Adrenal gland (tissue), 12 donors: Measurements from ENCODE around the gene PPP2CA. TPM values are rescaled to one million over a fixed set of nuclear protein-coding genes. Genes with fewer than 3 reads are reported as not detected.
"Not testable (repeated sequence)": the region's sequence is repeated elsewhere in the genome, so short reads cannot be mapped to it uniquely, and the experiment has no call there.

ENCODE experiments used
- DNase-seq, 7 donors: peaks; one replicate each; pipeline ENCODE4 v3.0.0-alpha.2; 2019 to 2020
- H3K27ac ChIP-seq, 5 donors: fragments of 200-600 bp; sonication (generic) in 4 of 5; 1 replicate in 3 of 5; 2 replicates in 2 of 5; pipeline versions ENCODE4 v1.5.1 to v1.8.0; 2016 to 2020; ENCODE audit warnings: mild to moderate bottlenecking in 1 of 5
- H3K27me3 ChIP-seq: fragments of 200-600 bp; 2 replicates; pipeline ENCODE4 v1.8.0; 2021
- H3K36me3 ChIP-seq, 2 donors: fragments of 200-600 bp; replicated peaks in 1 of 2; 1 replicate in 1 of 2; 2 replicates in 1 of 2; pipeline versions ENCODE4 v1.5.1 to v1.8.0; 2018 to 2022
- H3K4me1 ChIP-seq, 2 donors: fragments of 200-600 bp; replicated peaks in 1 of 2; 1 replicate in 1 of 2; 2 replicates in 1 of 2; pipeline versions ENCODE4 v1.5.1 to v1.8.0; 2018 to 2021
- H3K4me3 ChIP-seq, 4 donors: fragments of 200-600 bp; sonication (generic) in 3 of 4; one replicate each; pipeline ENCODE4 v1.5.1; 2016 to 2018
- H3K9me3 ChIP-seq, 3 donors: fragments of 200-600 bp; sonication (generic) in 1 of 3; replicated peaks in 1 of 3; 1 replicate in 2 of 3; 2 replicates in 1 of 3; pipeline versions ENCODE4 v1.5.1 to v1.8.0; 2016 to 2021
- POLR2A ChIP-seq, 2 donors: fragments of 450-650 bp; IDR thresholded peaks; one replicate each; pipeline ENCODE4 v1.6.1; 2017; ENCODE audit warnings: antibody characterized with exemption in 2 of 2, mild to moderate bottlenecking in 2 of 2, moderate library complexity in 1 of 2
- WGBS, 4 donors: extraction: QIAGEN DNeasy Blood & Tissue Kit in 2 of 4; methylation state at CpG; one replicate each; pipeline versions ENCODE4 v1.1.5 to v1.1.7; 2013 to 2017; 5-methylcytosine and 5-hydroxymethylcytosine counted together
- intact Hi-C, 2 donors: fragments of 100-400 bp; cut with DNase I; formaldehyde crosslinking; loops; one replicate each; pipeline versions ENCODE4 v1.14.1 to v1.15.0; 2022 to 2023
- polyA plus RNA-seq, 3 donors: library from polyadenylated mRNA; stranded (reverse); fragments of 200-250 nt in 2 of 3; fragments of 350-450 nt in 1 of 3; fragmentation: Illumina TruSeq in 1 of 3; extraction: RNeasy Lipid Tissue Mini Kit (QIAGEN cat#74804) in 1 of 3; gene quantifications; one replicate each; pipeline ENCODE4 v1.2.3, GENCODE V29; 2013 to 2014
- total RNA-seq, 9 donors: library from RNA; depleted of rRNA in 4 of 9; stranded (reverse); fragments of >200 nt in 4 of 9; fragments of 120-200 nt in 1 of 9; fragmentation: NEBNext Ultra II Directional in 1 of 9; extraction: Animal tissue kit (Norgen Biotek cat#: 25700) in 1 of 9; gene quantifications; one replicate each; pipeline versions ENCODE4 v1.1.0 to v1.2.4, GENCODE V29; 2013 to 2023
- TF ChIP-seq, protein P1 (sequence below), 6 experiments: fragments of 450-650 bp in 4 of 6; fragments of 200-600 bp in 2 of 6; sonication (generic) in 1 of 6; IDR thresholded peaks; 1 replicate in 5 of 6; 2 replicates in 1 of 6; pipeline versions ENCODE4 v1.5.1 to v1.8.0; 2016 to 2021; ENCODE audit warnings: antibody characterized with exemption in 6 of 6, mild to moderate bottlenecking in 2 of 6, moderate library complexity in 1 of 6
- donor health status: healthy with polysubstance abuse.
- donor health status: Bipolar disorder and iron deficiency.
- donor health status: DM: yes; HTN: yes; CAD: no.
- donor health status: DM: no; HTN: no; CAD: no.
- donor health status: DM: no; HTN: no; CAD: no.
- donor health status: DM: yes; HTN: yes; CAD: no.

Gene PPP2CA
- total and polyA plus RNA-seq, 12 donors: 26.9 to 246 (median 145) TPM

DNA sequence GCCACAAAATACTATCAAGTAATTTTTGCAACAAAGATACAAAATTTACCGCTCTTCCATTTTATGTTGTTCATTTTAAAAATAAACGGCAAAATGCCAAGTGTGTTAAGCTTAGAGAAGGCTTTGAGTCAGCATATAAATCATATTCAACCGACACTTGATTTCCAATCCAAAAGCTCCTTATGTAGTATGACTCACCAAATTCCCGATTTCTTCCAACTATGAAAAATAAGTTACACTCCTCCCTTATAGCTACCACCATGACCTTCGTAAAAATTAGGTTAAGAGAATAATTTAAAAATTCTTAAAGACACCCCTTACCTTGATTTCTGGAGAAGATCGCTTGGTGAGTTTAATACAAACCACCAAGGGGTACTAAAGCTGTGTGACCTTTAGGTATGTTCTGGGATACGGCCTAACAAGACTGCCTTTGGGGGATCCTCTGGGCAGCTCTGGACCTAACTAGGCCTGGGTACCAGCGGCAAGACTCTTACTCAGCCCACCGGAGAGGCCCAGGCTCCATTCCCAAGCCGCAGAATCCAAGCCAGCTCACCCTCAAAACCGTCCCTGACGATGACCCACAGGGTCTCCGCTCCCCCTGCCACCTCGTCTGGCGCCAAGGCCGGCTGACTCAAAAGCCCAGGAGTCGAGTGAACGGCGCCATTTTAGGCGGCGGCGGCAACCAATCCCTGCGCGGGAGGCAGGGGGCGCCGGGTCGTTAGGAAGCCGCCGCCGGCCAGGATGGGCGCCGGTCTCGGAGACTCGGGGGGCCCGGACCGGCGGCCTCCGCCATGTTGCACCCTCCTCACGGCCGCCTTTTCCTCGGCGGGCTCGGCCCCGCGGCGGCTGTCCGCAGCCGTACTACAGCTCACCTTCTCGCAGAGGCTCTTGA is 739 bp downstream of the PPP2CA start:
- DNase-seq: peak; percentile 61 to 76 (median 74)
- intact Hi-C loops: no loop called here
- peak overlapping the region; percentile 95 to 100 (median 100) for H3K27ac ChIP-seq

DNA sequence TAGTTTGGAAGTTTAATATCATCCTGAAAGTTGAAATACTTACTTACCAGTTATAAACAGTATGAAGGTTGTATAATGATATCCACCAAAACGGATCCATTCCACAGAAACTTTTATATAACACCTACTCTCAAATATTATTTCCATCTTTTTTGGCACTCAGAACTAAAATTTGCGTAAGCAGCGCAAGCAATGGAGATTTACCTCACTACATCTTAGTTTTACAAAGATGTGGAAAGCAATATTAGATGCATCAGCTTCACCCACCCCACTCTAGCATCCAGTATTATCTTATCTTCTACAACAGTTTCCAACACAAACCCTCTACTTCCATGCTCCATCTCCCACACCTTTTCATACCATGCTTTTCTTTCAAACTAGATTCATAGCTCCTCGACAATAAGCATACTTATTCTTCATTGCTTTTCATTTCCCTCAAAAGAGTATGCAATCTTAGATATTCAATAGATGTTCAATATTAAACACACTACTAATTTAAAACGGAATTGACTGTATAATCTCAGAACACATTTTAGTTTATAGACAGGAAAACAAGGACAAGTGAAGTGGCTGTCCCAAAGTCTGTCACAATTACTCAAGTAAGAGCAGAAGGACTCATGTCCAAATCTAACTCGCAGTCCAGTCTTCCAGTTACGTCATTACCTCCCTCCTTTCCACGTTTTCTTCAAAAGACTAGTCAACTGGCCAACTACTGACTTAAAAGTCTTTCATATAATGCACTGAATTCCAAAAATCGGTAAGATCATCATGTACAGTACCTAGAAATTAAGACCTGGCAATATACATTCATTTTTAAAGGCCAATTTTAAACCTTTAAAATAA is 2.2 kb downstream of the PPP2CA start:
- Histone ChIP-seq H3K27me3 (no peaks in the 10 kb centered on the region), H3K4me3 (peak overlapping the region in 2 of 4 donors; percentile 64 to 96), H3K9me3 (no peaks in the 10 kb centered on the region), H3K27ac (peak overlapping the region in 3 of 5 donors; percentile 7 to 100 (median 95)), H3K4me1 (peaks cover 27 to 72% of the 10 kb centered on the region in 2 donors), H3K36me3 (no peaks in the 10 kb centered on the region)
- no peak for DNase-seq
- WGBS, 4 donors: 31 to 33% (median 31%) methylated on average over 9 of the region's 9 CpGs
- TF ChIP-seq, protein P1, sequence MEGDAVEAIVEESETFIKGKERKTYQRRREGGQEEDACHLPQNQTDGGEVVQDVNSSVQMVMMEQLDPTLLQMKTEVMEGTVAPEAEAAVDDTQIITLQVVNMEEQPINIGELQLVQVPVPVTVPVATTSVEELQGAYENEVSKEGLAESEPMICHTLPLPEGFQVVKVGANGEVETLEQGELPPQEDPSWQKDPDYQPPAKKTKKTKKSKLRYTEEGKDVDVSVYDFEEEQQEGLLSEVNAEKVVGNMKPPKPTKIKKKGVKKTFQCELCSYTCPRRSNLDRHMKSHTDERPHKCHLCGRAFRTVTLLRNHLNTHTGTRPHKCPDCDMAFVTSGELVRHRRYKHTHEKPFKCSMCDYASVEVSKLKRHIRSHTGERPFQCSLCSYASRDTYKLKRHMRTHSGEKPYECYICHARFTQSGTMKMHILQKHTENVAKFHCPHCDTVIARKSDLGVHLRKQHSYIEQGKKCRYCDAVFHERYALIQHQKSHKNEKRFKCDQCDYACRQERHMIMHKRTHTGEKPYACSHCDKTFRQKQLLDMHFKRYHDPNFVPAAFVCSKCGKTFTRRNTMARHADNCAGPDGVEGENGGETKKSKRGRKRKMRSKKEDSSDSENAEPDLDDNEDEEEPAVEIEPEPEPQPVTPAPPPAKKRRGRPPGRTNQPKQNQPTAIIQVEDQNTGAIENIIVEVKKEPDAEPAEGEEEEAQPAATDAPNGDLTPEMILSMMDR (IDR thresholded peaks at IDR 0.05): no peak
- no peak for TF ChIP-seq POLR2A (IDR thresholded peaks at IDR 0.05)
- intact Hi-C loops: no loop called here

More for the DNA sequence above, 739 bp downstream of the PPP2CA start:
- 0 to 2% (median 1%) methylated on average over 7 to 49 of the region's 49 CpGs for WGBS, 4 donors
- H3K36me3 ChIP-seq: no peaks in the 10 kb centered on the region
- no peaks in the 10 kb centered on the region for H3K9me3 ChIP-seq
- peaks cover 27 to 57% of the 10 kb centered on the region in 2 donors for H3K4me1 ChIP-seq
- peak in 1 of 2 donors; percentile 44 for TF ChIP-seq POLR2A (IDR thresholded peaks at IDR 0.05)
- TF ChIP-seq, protein P1 (IDR thresholded peaks at IDR 0.05): peak in 1 of 6 experiments; percentile 23
- no peaks in the 10 kb centered on the region for H3K27me3 ChIP-seq
- H3K4me3 ChIP-seq: peak overlapping the region; percentile 64 to 98 (median 92)

DNA sequence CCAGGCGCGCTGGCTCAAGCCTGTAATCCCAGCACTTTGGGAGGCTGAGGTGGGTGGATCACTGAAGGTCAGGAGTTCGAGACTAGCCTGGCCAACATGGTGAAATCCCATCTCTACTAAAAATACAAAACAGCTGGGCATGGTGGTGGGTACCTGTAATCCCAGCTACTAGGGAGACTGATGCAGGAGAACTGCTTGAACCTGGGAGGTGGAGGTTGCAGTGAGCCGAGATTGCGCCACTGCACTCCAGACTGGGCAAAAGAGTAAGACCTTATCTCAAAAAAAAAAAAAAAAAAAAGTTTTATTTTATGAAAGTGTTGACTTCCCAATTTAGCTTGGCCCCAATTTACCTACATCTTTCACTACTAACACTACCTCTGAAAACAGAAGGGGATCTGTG is 4.2 kb downstream of the PPP2CA start:
- WGBS, 4 donors: 89 to 93% (median 91%) methylated on average over 5 of the region's 5 CpGs
- H3K4me3 ChIP-seq, H3K9me3 ChIP-seq, DNase-seq, H3K36me3 ChIP-seq, intact Hi-C loops, H3K27me3 ChIP-seq: not testable (repeated sequence)
- H3K4me1 ChIP-seq: peaks cover 27 to 79% of the 10 kb centered on the region in 2 donors
- H3K27ac ChIP-seq: peak overlapping the region in 1 of 5 donors; percentile 31

DNA sequence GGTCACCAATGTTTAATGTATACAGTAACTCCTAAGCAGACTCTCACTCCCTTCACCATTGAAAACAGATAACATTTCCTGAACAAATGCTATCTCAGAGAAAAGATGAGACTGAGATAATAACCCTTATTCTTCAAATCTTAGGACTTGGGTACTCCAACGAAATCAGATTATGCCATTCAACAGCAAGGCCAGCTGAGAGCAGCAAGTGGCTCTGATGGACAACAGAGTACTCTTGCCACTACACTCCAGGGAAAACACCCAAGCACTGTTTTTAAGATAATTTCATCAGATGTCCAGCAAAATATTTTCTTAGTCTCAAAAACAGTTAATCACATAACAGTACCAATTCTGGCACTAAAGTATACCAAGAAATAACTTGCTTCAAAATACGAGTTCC is 10.1 kb downstream of the PPP2CA start:
- Histone ChIP-seq H3K4me1 (peaks cover 5 to 88% of the 10 kb centered on the region in 2 donors), H3K9me3 (no peaks in the 10 kb centered on the region), H3K27me3 (no peaks in the 10 kb centered on the region), H3K27ac (no peak overlapping the region), H3K36me3 (no peaks in the 10 kb centered on the region), H3K4me3 (no peak overlapping the region)
- TF ChIP-seq, protein P1 (IDR thresholded peaks at IDR 0.05): no peak
- no peak for TF ChIP-seq POLR2A (IDR thresholded peaks at IDR 0.05)
- 51 to 63% (median 57%) methylated on average over 2 of the region's 2 CpGs for WGBS, 4 donors
- intact Hi-C loops: no loop called here
- no peak for DNase-seq

- WGBS, 4 donors: 86 to 91% (median 89%) methylated on average over 14 of the region's 14 CpGs
- H3K4me3 ChIP-seq, H3K27ac ChIP-seq, H3K36me3 ChIP-seq, DNase-seq, H3K9me3 ChIP-seq, intact Hi-C loops, H3K27me3 ChIP-seq: not testable (repeated sequence)
- H3K4me1 ChIP-seq: peaks cover 5 to 81% of the 10 kb centered on the region in 2 donors
These were observed 14.4 kb downstream of the PPP2CA start for GRCh38 chr5:134211263-134212031.
